ENCODE results near the gene THRB.

DNA sequence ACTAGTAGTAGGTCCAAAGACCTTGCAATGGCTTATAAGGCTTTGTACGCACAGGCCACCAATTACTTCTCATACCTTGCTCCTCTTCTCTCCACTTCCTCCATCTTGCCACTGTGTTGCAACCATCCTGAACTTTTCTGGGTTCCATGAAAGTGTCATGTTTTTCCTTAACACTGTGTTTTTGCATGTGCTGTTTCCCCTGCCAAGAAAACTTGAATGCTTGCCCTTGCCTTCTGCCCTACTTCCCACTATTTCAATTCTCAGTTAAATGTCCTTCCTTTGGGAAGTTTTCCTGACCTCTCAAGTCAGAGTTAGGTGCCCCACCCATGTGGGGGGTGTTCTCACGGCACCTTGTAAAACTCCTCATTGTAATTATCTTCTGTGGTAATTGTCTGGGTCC is 182.8 kb downstream of the THRB start:
- no peak for TF ChIP-seq CTCF (IDR thresholded peaks at IDR 0.05)
- no peak for TF ChIP-seq POLR2A (IDR thresholded peaks at IDR 0.05)
